Endothelial cell of umbilical vein (primary cell): ENCODE results near the gene CSNK1D. TPM values are rescaled to one million over a fixed set of nuclear protein-coding genes. Genes with fewer than 3 reads are reported as not detected.

Experiments
- BruUV-seq: library from RNA; stranded (reverse); fragments of 400-500 nt; replicated peaks from 2 replicates; lab custom pipeline; 2021; lab: Mats Ljungman, UMichigan
- CTCF ChIA-PET: fragments of 300-600, 350-600 bp; sonication (Branson Sonifier 250); formaldehyde crosslinking; loops from one replicate; lab custom pipeline; 2021; ENCODE audit warnings: antibody characterized with exemption, inconsistent platforms; lab: Charles Lee
- POLR2A ChIA-PET: fragments of 300-600, 350-600 bp; sonication (Branson Sonifier 250); formaldehyde crosslinking; loops from one replicate; lab custom pipeline; 2021; ENCODE audit warnings: antibody characterized with exemption, inconsistent platforms; lab: Charles Lee
- DNase-seq: peaks from one replicate; pipeline ENCODE4 v3.0.0-alpha.2; 2011; ENCODE audit warnings: low read depth, low spot score
- FAIRE-seq: peaks from 2 replicates; lab custom pipeline; 2011; peaks lifted over from hg19 to GRCh38; lab: Jason Lieb, UNC
- H2AFZ ChIP-seq: 2 replicates; pipeline ENCODE4 v1.6.0; 2012; ENCODE audit warnings: low read depth, low read length, control low read depth, inconsistent platforms
- H3K27ac ChIP-seq: 2 replicates; pipeline ENCODE4 v1.5.1; 2011; ENCODE audit warnings: low read depth, mild to moderate bottlenecking, control low read depth, low read length, moderate library complexity; ENCODE audit not compliant: insufficient read depth
- H3K27me3 ChIP-seq, 2 experiments: 2 replicates each; pipeline versions ENCODE4 v1.6.0 to v1.6.1; 2011; ENCODE audit warnings: low read length in 2 of 2, mixed read lengths in 1 of 2; ENCODE audit not compliant: control insufficient read depth in 2 of 2, insufficient read depth in 2 of 2
- H3K36me3 ChIP-seq, 2 experiments: 2 replicates in 1 of 2; 3 replicates in 1 of 2; pipeline ENCODE4 v1.5.1; 2011; ENCODE audit warnings: low read length in 2 of 2, mild to moderate bottlenecking in 1 of 2, moderate library complexity in 1 of 2; ENCODE audit not compliant: control insufficient read depth in 2 of 2, insufficient read depth in 2 of 2; ENCODE audit errors: extremely low read depth in 1 of 2
- H3K4me1 ChIP-seq: 3 replicates; pipeline ENCODE4 v1.5.1; 2011; ENCODE audit warnings: mild to moderate bottlenecking, low read length; ENCODE audit not compliant: control insufficient read depth, insufficient read depth; ENCODE audit errors: extremely low read depth
- H3K4me2 ChIP-seq: 2 replicates; pipeline ENCODE4 v1.6.1; 2011; ENCODE audit warnings: low read length, control low read depth, mixed read lengths; ENCODE audit not compliant: insufficient read depth
- H3K4me3 ChIP-seq, 3 experiments: fragments of 200-600 bp in 1 of 3; sonication (generic), shearing (Covaris generic) in 1 of 3; replicated peaks in 1 of 3; 2 replicates each; pipeline ENCODE4 v1.5.1; 2011 to 2016; ENCODE audit warnings: control low read depth in 3 of 3, low read length in 3 of 3, mild to moderate bottlenecking in 2 of 3, inconsistent platforms in 1 of 3, low read depth in 1 of 3, moderate library complexity in 1 of 3; ENCODE audit not compliant: insufficient read depth in 1 of 3
- H3K79me2 ChIP-seq: 2 replicates; pipeline ENCODE4 v1.6.0; 2012; ENCODE audit warnings: low read length, inconsistent platforms; ENCODE audit not compliant: control insufficient read depth, insufficient read depth
- H3K9ac ChIP-seq: replicated peaks from 2 replicates; pipeline ENCODE3; 2011; ENCODE audit warnings: low read length, control low read depth; ENCODE audit not compliant: insufficient read depth; ENCODE audit errors: extremely low read depth
- H3K9me1 ChIP-seq: replicated peaks from 3 replicates; pipeline ENCODE4 v1.6.0; 2011; ENCODE audit warnings: mild to moderate bottlenecking, low read length; ENCODE audit not compliant: control insufficient read depth, insufficient read depth; ENCODE audit errors: extremely low read depth
- H3K9me3 ChIP-seq: replicated peaks from 2 replicates; pipeline ENCODE4 v1.5.1; 2012; ENCODE audit warnings: low read length, inconsistent platforms; ENCODE audit not compliant: control insufficient read depth, insufficient read depth
- H4K20me1 ChIP-seq: replicated peaks from 2 replicates; pipeline ENCODE3; 2011; ENCODE audit warnings: mild to moderate bottlenecking, low read length; ENCODE audit not compliant: control insufficient read depth, insufficient read depth; ENCODE audit errors: extremely low read depth
- EZH2 ChIP-seq: IDR thresholded peaks from 2 replicates; pipeline ENCODE4 v1.6.1; 2012; ENCODE audit warnings: borderline replicate concordance, low read depth, mild to moderate bottlenecking, moderate library complexity, low read length, inconsistent platforms; ENCODE audit not compliant: severe bottlenecking
- FOS ChIP-seq: IDR thresholded peaks from 2 replicates; pipeline ENCODE4 v1.6.1; 2011; ENCODE audit warnings: mild to moderate bottlenecking, low read length, moderate library complexity, borderline replicate concordance; ENCODE audit not compliant: insufficient read depth
- MAX ChIP-seq: IDR thresholded peaks from 2 replicates; pipeline ENCODE4 v1.6.1; 2011; ENCODE audit not compliant: insufficient read depth, insufficient read length
- MYC ChIP-seq: IDR thresholded peaks from one replicate; pipeline ENCODE4 v1.6.1; 2011; ENCODE audit warnings: mild to moderate bottlenecking, low read depth, low read length
- dilution Hi-C: fragments of 300-500 bp; cut with MboI; formaldehyde crosslinking; loops from one replicate; pipeline ENCODE4 v1.15.0; 2019; ENCODE audit warnings: low sequenced_read_pairs; ENCODE audit not compliant: extremely low pct_ligation_motif_present
- intact Hi-C: fragments of 100-400 bp; cut with micrococcal nuclease; formaldehyde crosslinking; loops from one replicate; pipeline ENCODE4 v1.10.0; 2022
- polyA plus RNA-seq, 4 experiments: library from polyadenylated mRNA; depleted of rRNA in 3 of 4; stranded (reverse) in 3 of 4; unstranded in 1 of 4; fragments of >200 nt; gene quantifications; 2 replicates each; pipeline versions ENCODE4 v1.2.1 to v1.2.3, GENCODE V29; 2011 to 2012; ENCODE audit warnings: missing spikeins in 1 of 4
- total RNA-seq: library from RNA; stranded (reverse); gene quantifications from 2 replicates; pipeline ENCODE4 v1.2.3, GENCODE V29; 2021
- TF ChIP-seq, protein P1 (sequence below), 2 donors: IDR thresholded peaks; 1 replicate in 1 of 2; 2 replicates in 1 of 2; pipeline ENCODE4 v1.5.1; 2011; ENCODE audit warnings: low read length in 2 of 2, mild to moderate bottlenecking in 2 of 2, moderate library complexity in 2 of 2, control low read depth in 1 of 2, inconsistent platforms in 1 of 2, low read depth in 1 of 2; ENCODE audit not compliant: insufficient read depth in 1 of 2; ENCODE audit errors: extremely low read depth in 1 of 2

Gene CSNK1D
- total and polyA plus RNA-seq, 2 donors (not counting 3 experiments of a cell fraction or from before 2014, with no cell fraction given), result 127 to 155 TPM

DNA sequence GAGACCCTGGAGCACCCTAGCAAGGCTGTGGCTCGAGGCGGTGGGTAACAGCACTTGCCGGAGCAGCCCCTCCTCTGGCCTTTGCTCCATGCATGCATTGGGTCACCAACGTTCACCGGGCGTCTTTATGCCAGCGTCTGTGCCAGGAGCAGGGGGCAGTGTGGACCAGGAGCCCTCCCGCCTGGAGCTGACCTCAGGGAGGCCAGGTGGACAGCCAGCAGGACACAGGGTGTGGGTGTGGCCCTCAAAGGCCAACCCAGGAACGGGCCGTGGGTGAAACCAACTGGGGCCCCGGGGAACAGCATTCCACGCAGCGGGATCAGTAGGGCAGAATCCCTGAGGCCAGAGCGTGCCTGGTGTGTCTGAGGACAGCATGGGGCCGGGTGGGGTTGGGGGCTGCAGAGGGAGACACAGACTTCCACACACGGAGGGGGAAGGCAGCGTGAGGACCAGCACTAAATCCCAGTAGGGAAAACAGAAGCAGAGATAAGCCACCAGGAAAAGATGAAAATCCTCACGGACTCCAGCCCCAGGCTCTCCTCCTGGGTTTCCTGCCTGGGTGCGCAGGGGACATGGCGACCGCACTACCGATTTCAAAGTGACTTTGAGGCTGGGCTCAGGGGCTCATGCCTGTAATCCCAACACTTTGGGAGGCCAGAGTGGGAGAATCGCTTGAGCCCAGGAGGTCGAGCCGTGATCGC, 46.8 kb upstream of the CSNK1D start:
- dilution Hi-C loops (no loop called here), intact Hi-C loops (loop anchor here (2.0 kb wide), 2 partner anchors 75 to 83 kb away; no protein-coding TSS in a partner anchor)
- H3K4me2 ChIP-seq, result no peak overlapping the region
- no peak for FAIRE-seq
- no peaks in the 10 kb centered on the region for H3K79me2 ChIP-seq
- H4K20me1 ChIP-seq, result no peaks in the 10 kb centered on the region
- no peak overlapping the region for H3K4me3 ChIP-seq
- H3K27ac ChIP-seq, result no peak overlapping the region
- peaks cover 0 to 2% of the 10 kb centered on the region in 2 experiments for H3K27me3 ChIP-seq
- no peaks in the 10 kb centered on the region for H3K9me3 ChIP-seq
- ChIA-PET CTCF (interaction anchor here (1.9 to 2.1 kb wide), 2 partner anchors 17 to 19 kb away, joined by 4 to 10 read pairs; no protein-coding TSS in a partner anchor), POLR2A (no interaction called here)
- no peak overlapping the region for H3K9ac ChIP-seq
- no peak for DNase-seq
- no TSS peak for BruUV-seq
- no peak overlapping the region for H2AFZ ChIP-seq
- no peaks in the 10 kb centered on the region for H3K9me1 ChIP-seq
- no peaks in the 10 kb centered on the region for H3K4me1 ChIP-seq
- H3K36me3 ChIP-seq, result no peaks in the 10 kb centered on the region
- no peak for TF ChIP-seq EZH2
- TF ChIP-seq, protein P1, sequence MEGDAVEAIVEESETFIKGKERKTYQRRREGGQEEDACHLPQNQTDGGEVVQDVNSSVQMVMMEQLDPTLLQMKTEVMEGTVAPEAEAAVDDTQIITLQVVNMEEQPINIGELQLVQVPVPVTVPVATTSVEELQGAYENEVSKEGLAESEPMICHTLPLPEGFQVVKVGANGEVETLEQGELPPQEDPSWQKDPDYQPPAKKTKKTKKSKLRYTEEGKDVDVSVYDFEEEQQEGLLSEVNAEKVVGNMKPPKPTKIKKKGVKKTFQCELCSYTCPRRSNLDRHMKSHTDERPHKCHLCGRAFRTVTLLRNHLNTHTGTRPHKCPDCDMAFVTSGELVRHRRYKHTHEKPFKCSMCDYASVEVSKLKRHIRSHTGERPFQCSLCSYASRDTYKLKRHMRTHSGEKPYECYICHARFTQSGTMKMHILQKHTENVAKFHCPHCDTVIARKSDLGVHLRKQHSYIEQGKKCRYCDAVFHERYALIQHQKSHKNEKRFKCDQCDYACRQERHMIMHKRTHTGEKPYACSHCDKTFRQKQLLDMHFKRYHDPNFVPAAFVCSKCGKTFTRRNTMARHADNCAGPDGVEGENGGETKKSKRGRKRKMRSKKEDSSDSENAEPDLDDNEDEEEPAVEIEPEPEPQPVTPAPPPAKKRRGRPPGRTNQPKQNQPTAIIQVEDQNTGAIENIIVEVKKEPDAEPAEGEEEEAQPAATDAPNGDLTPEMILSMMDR (IDR thresholded peaks at IDR 0.05; ENCODE audit: extremely low read depth in 1 of 2, insufficient read depth in 1 of 2, low read depth in 1 of 2, low read length in 2 of 2), result no peak
- no peak for TF ChIP-seq FOS
- TF ChIP-seq MAX, result no peak
- TF ChIP-seq MYC, result no peak
